ENCODE measurements around the gene BHLHE23.

BHLHE23 gene

DNA sequence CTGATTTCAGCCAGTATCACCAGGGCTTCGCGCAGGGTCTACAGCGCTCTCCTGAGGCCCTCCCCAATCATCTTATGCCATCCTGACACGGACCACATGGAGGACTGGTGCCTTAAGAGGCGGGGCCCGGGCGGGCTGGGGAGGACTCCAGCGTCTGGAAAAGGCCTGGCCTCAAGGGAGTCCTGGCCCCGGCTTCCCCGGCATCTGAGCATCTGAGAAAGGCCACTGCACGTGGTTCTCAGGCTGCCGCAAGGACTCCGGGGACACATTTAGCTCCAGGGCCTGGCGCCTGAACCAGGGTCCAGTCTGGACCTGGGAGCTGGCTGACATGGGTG, 21.4 kb downstream of the BHLHE23 start:
- no peak for TF ChIP-seq ZBTB7A (IDR thresholded peaks at IDR 0.05; ENCODE audit: low read depth)
- TF ChIP-seq EP300 (IDR thresholded peaks at IDR 0.05; ENCODE audit: borderline replicate concordance) = no peak
- no peak for TF ChIP-seq TEAD4 (IDR thresholded peaks at IDR 0.05)
- no peak for TF ChIP-seq CEBPB (IDR thresholded peaks at IDR 0.05)
- TF ChIP-seq YY1 (IDR thresholded peaks at IDR 0.05; ENCODE audit: low read depth) = no peak
- TF ChIP-seq CREB1 (IDR thresholded peaks at IDR 0.05; ENCODE audit: low read depth) = no peak
- no peak for TF ChIP-seq EGR1 (IDR thresholded peaks at IDR 0.05)
- TF ChIP-seq, protein P1, sequence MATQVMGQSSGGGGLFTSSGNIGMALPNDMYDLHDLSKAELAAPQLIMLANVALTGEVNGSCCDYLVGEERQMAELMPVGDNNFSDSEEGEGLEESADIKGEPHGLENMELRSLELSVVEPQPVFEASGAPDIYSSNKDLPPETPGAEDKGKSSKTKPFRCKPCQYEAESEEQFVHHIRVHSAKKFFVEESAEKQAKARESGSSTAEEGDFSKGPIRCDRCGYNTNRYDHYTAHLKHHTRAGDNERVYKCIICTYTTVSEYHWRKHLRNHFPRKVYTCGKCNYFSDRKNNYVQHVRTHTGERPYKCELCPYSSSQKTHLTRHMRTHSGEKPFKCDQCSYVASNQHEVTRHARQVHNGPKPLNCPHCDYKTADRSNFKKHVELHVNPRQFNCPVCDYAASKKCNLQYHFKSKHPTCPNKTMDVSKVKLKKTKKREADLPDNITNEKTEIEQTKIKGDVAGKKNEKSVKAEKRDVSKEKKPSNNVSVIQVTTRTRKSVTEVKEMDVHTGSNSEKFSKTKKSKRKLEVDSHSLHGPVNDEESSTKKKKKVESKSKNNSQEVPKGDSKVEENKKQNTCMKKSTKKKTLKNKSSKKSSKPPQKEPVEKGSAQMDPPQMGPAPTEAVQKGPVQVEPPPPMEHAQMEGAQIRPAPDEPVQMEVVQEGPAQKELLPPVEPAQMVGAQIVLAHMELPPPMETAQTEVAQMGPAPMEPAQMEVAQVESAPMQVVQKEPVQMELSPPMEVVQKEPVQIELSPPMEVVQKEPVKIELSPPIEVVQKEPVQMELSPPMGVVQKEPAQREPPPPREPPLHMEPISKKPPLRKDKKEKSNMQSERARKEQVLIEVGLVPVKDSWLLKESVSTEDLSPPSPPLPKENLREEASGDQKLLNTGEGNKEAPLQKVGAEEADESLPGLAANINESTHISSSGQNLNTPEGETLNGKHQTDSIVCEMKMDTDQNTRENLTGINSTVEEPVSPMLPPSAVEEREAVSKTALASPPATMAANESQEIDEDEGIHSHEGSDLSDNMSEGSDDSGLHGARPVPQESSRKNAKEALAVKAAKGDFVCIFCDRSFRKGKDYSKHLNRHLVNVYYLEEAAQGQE (IDR thresholded peaks at IDR 0.05; ENCODE audit: low read depth) = no peak
- TF ChIP-seq NFIC (IDR thresholded peaks at IDR 0.05) = no peak
- TF ChIP-seq, protein P2, sequence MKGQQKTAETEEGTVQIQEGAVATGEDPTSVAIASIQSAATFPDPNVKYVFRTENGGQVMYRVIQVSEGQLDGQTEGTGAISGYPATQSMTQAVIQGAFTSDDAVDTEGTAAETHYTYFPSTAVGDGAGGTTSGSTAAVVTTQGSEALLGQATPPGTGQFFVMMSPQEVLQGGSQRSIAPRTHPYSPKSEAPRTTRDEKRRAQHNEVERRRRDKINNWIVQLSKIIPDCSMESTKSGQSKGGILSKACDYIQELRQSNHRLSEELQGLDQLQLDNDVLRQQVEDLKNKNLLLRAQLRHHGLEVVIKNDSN (IDR thresholded peaks at IDR 0.05) = no peak
- TF ChIP-seq TAF1 (IDR thresholded peaks at IDR 0.05; ENCODE audit: low read depth) = no peak
- TF ChIP-seq FOXM1 (IDR thresholded peaks at IDR 0.05; ENCODE audit: borderline replicate concordance, low read depth) = no peak
- no peak for TF ChIP-seq RAD21 (IDR thresholded peaks at IDR 0.05; ENCODE audit: low read depth)
- TF ChIP-seq TCF12 (IDR thresholded peaks at IDR 0.05; ENCODE audit: low read depth) = no peak
- TF ChIP-seq, protein P3, sequence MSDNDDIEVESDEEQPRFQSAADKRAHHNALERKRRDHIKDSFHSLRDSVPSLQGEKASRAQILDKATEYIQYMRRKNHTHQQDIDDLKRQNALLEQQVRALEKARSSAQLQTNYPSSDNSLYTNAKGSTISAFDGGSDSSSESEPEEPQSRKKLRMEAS (IDR thresholded peaks at IDR 0.05) = no peak

DNA sequence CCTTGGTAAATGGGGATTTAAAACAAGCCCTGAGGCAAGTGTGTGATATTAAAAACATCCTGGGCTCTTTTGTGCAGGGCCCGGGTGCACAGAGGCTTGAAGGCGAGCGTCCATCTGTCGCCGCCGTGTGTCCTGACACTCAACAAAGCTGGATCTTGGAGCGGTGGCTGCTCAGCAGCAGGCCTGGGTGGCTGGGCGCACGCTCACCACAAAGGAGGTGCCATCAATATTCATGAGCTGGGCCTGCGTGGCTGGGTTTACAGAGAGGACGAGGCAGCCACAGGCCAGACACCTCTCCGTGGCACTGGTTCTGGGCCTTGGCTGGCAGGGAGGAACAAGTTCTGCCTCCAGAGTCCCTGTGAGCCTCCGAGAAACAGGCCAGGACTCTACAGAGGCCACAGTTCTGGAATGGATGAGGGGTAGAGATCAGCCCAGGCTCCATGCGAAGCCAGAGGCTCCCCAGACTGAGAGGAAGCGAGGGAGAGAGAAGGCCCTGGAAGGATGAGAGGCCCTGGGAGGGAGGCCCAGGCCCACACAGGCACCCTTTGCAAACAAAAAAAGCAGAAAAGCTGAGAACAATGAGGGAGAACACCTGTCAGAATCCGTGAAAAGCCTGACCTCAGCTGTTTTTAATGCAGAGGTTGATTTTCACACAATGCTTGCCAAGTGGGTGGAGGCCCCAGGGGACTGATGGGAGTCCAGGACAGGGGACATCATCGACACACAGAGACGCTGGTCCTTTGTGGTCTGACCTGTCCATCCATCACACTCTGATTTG, 21.9 kb downstream of the BHLHE23 start:
- TF ChIP-seq FOXM1 (IDR thresholded peaks at IDR 0.05; ENCODE audit: borderline replicate concordance, low read depth) = no peak
- no peak for TF ChIP-seq TCF12 (IDR thresholded peaks at IDR 0.05; ENCODE audit: low read depth)
- TF ChIP-seq NFIC (IDR thresholded peaks at IDR 0.05) = no peak
- no peak for TF ChIP-seq YY1 (IDR thresholded peaks at IDR 0.05; ENCODE audit: low read depth)
- no peak for TF ChIP-seq ZBTB7A (IDR thresholded peaks at IDR 0.05; ENCODE audit: low read depth)
- no peak for TF ChIP-seq RAD21 (IDR thresholded peaks at IDR 0.05; ENCODE audit: low read depth)
- TF ChIP-seq, protein P3 (IDR thresholded peaks at IDR 0.05) = no peak

DNA sequence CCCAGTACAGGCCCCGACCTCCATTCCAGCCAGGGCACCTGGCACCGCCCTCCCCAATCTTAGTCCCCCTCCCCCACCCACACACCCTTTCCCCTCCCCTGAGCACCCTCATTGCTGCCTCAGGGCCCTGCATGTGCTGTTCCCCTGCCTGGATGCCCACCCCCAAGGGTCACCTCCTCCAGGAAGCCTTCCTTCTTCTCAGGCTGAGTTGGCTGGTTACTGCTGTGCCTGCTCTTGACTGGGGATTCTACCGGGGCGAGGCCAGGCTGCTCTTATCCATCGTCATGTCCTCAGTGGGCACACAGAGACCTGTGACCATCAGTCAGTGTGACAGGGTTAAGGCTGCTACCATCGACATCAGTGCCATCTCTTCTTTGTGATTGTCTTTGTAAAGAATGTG, 23.6 kb downstream of the BHLHE23 start:
- TF ChIP-seq NFIC (IDR thresholded peaks at IDR 0.05) (no peak), EGR1 (IDR thresholded peaks at IDR 0.05) (no peak), CREB1 (IDR thresholded peaks at IDR 0.05; ENCODE audit: low read depth) (no peak), TEAD4 (IDR thresholded peaks at IDR 0.05) (no peak), EP300 (IDR thresholded peaks at IDR 0.05; ENCODE audit: borderline replicate concordance) (no peak), TCF12 (IDR thresholded peaks at IDR 0.05; ENCODE audit: low read depth) (no peak)
- TF ChIP-seq, protein P2 (IDR thresholded peaks at IDR 0.05) = no peak

DNA sequence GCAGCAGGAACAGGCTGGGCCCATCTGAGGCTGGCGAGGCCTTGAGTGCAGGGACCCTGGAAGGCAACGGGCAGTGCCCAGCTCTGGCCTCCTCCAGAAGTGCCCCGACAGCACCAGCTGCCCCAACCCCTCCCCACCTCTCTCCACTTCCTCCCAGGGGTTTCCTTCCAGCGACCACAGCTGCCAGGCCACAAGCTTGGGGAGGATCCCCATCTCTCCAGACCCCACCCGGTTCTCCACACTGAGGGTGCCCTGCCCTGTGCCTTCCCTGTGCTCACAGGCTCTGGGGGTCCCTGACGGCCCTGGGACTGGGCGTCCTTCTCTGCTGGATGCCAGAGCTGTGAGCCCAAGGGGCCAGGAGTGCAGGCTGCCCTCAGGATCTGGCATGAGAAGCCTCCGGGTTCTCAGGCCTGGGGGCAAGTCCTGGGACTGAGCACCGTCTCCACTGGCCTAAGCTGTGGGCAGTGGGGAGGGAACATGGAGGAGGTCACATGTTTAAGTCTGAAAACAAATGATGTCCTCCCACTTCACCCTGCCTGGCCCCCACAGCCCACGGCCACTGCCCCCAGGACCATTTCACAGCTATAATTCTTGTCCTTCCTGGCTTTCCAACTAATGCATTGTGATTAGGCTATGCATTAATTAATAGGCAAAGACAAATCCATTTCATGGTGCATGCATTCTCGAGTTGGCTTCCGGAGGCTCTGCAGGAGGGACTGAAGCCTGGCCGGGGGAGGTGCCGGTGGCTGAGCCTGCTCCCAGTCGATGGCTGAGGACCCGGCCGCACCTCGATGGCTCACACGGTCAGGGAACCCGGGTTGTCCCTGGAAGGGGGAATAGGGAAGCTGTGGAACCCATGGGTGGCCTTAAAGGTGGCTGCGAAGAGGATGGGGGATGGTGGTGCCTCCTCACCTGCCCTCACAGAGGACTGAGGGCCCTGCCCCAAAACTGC, 24.4 kb downstream of the BHLHE23 start:
- TF ChIP-seq CEBPB (IDR thresholded peaks at IDR 0.05) (no peak), RAD21 (IDR thresholded peaks at IDR 0.05; ENCODE audit: low read depth) (no peak), FOXM1 (IDR thresholded peaks at IDR 0.05; ENCODE audit: borderline replicate concordance, low read depth) (no peak), TEAD4 (IDR thresholded peaks at IDR 0.05) (no peak), ZBTB7A (IDR thresholded peaks at IDR 0.05; ENCODE audit: low read depth) (no peak), TAF1 (IDR thresholded peaks at IDR 0.05; ENCODE audit: low read depth) (no peak), YY1 (IDR thresholded peaks at IDR 0.05; ENCODE audit: low read depth) (no peak), NFIC (IDR thresholded peaks at IDR 0.05) (no peak), EP300 (IDR thresholded peaks at IDR 0.05; ENCODE audit: borderline replicate concordance) (no peak)
- TF ChIP-seq, protein P2 (IDR thresholded peaks at IDR 0.05) = no peak
- TF ChIP-seq, protein P3 (IDR thresholded peaks at IDR 0.05) = no peak
- TF ChIP-seq, protein P1 (IDR thresholded peaks at IDR 0.05; ENCODE audit: low read depth) = no peak
